GM21529 (cell line): ENCODE data around the gene SLC6A9.

Experiments used
- ATAC-seq: cut with Tn5 transposase; IDR thresholded peaks from one replicate; pipeline ENCODE4 v1.9.1; 2021; ENCODE audit not compliant: unreplicated experiment

The SLC6A9 gene

DNA sequence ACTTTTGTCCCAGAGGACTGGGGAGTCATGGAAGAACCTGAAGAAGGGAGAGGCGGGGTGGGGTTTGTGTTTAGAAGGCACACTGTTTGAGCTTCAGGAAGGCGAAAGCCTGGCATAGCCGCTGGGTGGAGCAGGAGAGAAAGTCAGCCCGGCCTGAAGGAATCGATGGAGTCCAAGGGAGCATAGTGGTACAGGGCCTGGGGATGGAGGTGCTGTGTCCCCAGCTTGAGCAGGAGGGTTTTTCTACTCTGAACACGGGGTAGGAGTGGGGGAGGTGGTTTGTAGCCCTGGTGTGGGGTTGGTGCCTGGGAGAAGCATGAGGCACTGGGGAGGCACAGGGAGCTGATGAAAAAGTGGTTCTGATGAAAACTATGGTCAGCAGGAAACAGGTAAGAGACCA is 44.5 kb downstream of the SLC6A9 start:
- no peak for ATAC-seq

DNA sequence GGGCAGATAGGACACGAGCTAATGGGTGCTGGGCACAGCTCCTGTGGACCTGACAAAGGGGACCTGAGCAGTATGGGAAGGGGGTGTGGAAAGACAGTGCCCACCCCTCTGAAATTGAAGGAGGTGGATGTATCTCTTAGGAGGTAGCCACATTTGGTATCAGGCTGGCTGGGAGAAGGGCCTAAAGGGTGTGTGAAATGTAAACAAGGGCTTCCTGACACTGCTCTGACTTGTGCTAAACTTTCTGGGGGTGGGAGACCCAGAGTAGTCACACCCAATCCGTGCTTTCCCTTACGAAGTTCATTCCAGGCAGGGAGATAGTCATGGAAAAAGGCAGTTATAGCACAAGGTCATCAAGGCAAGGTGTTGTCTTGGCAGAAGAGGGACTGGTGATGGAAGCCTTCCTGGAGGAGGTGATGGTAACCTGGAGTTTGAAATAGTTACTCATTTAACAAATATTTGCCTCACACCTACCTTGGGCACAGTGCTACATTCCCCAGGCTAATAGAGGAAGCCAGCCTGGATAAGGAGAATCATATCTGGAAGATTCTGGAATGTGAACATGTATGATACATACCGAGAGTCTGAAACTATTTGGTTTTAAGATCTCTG is 45.2 kb downstream of the SLC6A9 start:
- no peak for ATAC-seq

DNA sequence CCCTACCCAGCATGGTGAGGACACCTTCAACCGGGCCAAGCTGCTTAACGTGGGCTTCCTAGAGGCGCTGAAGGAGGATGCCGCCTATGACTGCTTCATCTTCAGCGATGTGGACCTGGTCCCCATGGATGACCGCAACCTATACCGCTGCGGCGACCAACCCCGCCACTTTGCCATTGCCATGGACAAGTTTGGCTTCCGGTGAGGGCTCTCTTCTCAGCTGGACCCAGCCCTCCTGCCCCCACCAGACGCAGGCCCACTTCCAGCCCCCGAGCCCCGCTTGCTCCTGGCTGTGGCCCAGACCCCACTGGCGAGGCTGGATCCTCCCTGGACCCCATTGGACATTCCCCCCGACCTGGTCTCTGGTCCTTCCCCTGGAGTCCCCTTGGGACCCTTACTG is 46.4 kb downstream of the SLC6A9 start:
- no peak for ATAC-seq

- ATAC-seq: no peak
Measured at GRCh38 chr1:43983253-43983899, 47.9 kb downstream of the SLC6A9 start.

GRCh38 chr1:43982808-43983207 is 48.5 kb downstream of the SLC6A9 start:
- no peak for ATAC-seq

- no peak for ATAC-seq
Measured at GRCh38 chr1:43982241-43982640, 49.0 kb downstream of the SLC6A9 start.

DNA sequence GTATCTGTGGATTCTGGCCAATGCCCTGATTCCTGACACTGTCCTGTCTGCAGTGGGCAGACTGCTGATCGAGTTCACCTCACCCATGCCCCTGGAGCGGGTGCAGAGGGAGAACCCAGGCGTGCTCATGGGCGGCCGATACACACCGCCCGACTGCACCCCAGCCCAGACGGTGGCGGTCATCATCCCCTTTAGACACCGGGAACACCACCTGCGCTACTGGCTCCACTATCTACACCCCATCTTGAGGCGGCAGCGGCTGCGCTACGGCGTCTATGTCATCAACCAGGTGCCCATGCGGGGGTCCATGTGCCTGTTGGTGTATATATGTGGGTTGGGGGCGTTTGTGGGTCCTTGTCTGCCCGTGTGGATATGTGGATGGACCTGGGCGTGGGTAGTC is 49.6 kb downstream of the SLC6A9 start:
- no peak for ATAC-seq

DNA sequence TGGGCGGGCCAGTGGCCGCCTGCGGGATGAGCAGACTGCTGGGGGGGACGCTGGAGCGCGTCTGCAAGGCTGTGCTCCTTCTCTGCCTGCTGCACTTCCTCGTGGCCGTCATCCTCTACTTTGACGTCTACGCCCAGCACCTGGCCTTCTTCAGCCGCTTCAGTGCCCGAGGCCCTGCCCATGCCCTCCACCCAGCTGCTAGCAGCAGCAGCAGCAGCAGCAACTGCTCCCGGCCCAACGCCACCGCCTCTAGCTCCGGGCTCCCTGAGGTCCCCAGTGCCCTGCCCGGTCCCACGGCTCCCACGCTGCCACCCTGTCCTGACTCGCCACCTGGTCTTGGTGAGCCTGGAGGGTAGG is 50.1 kb downstream of the SLC6A9 start:
- ATAC-seq: no peak

- no peak for ATAC-seq
Measured at GRCh38 chr1:43980255-43981134, 50.8 kb downstream of the SLC6A9 start.

DNA sequence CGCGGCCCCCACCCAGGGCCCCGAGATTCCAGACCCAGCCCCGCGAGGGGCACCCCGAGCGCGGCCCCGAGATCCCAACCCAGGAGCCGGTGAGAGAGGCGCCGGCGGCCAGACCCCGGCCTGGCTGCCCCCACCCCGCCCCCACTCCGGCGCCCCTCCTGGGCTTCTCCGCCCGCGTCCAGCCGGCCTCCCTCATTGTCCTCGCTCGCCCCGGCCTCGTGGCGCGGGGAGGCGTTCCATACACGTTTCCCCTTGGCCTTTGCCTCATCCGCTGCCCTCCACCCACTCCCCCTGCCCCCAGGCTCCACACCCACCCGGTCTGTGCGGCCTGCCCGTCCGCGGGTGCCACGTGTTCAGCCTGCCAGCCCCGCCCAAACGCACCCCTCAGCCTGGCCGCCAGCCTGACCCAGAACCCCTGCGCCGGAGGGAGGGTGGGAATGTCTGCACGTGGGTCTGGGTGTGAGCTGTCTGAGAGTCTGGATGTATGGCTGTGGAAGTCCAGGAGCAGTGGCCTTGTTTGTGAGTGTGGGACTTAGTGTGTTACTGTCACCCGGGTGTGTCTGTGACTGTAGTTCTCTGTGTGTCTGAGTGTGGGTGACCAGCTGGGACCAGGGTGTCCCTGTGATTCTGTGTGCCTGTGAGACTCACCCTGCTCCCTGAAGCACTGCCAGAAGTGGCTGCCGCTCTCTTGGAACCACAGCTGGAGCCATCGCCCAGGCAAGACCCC is 51.6 kb downstream of the SLC6A9 start:
- no peak for ATAC-seq

DNA sequence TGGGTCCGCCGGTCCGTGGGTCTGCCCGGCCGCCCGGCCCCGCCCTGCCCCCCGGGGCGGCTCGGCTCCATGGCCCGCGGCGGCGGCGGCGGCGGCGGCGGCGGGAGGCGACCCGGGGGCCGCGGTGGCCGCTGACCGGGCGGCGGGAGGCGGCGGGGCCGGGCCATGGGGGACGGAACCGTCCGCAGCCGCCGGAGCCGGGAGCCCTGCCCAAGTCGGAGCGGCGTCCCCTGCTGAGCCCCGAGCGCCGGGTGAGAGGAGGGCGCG is 52.1 kb downstream of the SLC6A9 start:
- ATAC-seq: no peak

GRCh38 chr1:43978551-43979260 is 52.6 kb downstream of the SLC6A9 start, which contains the start of gene B4GALT2:
Gene B4GALT2 (plus strand): TSS chr1:43979210. CDS start chr1:43981161, 1,951 bp downstream.
- no peak for ATAC-seq

DNA sequence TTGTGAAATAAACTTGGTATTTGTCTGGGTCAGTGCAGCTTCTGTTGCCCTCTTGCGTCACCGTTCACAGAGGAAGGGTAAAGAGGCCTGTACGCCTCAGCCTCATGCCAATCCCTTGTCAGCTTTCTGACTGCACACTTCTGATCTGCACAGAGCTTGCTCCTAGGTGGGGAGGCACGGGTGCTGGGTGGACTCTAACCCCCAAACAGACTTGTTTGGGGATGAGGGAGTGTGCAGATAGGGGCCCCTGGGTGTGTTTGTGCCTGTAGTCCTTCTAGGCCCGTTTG is 53.1 kb downstream of the SLC6A9 start:
- no peak for ATAC-seq

- no peak for ATAC-seq
Measured at GRCh38 chr1:43977376-43978263, 53.6 kb downstream of the SLC6A9 start.

DNA sequence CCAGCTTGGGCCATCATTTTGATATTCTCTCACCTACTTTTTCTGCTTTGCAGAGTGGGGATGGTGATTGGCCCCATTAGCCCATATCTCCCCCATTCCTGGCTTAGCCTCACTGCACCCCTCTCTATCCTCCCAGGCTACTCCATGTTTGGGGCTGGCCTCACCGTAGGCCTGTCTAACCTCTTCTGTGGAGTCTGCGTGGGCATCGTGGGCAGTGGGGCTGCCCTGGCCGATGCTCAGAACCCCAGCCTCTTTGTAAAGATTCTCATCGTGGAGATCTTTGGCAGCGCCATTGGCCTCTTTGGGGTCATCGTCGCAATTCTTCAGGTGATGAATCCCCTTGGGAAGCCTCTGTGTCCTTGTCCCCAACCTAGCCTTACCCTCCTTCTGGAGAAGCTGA is 54.4 kb downstream of the SLC6A9 start:
- no peak for ATAC-seq

GRCh38 chr1:43976045-43976444 is 55.2 kb downstream of the SLC6A9 start:
- no peak for ATAC-seq

- ATAC-seq: no peak
Measured at GRCh38 chr1:43975249-43975961, 55.9 kb downstream of the SLC6A9 start.

DNA sequence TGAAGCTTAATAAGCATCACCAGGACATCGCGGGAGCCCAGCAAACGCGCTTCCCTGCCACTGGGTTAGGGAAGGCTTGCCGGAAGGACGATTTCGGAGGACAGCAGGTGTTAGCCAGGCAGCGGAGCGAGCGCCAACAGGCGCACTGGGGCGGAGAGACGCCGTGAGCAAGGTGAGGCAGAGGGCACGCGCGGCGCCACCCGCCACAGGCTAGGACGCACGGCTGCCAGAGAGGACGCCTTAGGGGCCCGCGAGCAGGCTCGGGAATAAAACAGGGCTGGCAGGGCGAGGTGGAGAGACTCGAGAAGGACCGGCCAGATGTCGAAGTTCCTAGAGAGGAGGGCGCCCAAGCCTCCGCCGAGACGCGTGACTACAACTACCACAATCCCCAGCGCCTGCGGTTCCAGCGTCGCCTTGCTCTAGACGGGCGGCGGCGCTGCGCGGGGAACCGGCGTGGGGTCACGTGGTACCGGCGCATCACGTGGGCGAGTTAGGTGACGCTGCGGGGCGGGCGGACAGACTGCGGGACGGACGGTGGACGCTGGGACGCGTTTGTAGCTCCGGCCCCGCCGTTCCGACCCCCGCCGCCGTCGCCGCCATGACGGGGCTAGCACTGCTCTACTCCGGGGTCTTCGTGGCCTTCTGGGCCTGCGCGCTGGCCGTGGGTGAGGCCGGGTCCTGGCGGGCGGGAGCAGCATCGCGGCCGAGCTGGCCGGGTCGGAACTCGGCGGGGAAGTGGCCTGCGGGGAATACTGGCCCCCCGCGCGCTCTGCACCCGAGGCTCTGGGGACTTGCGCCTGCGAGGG is 56.6 kb downstream of the SLC6A9 start, which contains the start of gene ATP6V0B:
Gene ATP6V0B (plus strand): TSS at position 518 of the 806 bp plus-strand sequence. CDS start 81 bp downstream, at position 599.
- peak; percentile 70 for ATAC-seq
